A549 (cell line): ENCODE data around the gene IGFBP4. TPM values are rescaled to one million over a fixed set of nuclear protein-coding genes. Genes with fewer than 3 reads are reported as not detected.

Experiments used
- ATAC-seq, 2 experiments: fragments of 200-7000 bp in 1 of 2; fragments of >200 bp in 1 of 2; cut with Nextera tagmentation in 1 of 2; cut with Tn5 transposase in 1 of 2; 3 replicates each; pipeline versions ENCODE4 v1.8.0 to v1.9.1; 2018 to 2020; ENCODE audit warnings: mild to moderate bottlenecking in 1 of 2, moderate library complexity in 1 of 2
- CTCF ChIA-PET: fragments of 300-600 bp; sonication (Branson Sonifier 250); formaldehyde crosslinking; extraction: SDS; loops from one replicate; lab custom pipeline; 2021; ENCODE audit warnings: antibody characterized with exemption, inconsistent platforms; lab: Yijun Ruan, JAX
- POLR2A ChIA-PET: fragments of 350-600 bp; formaldehyde crosslinking; extraction: SDS; loops from one replicate; lab custom pipeline; 2021; ENCODE audit warnings: antibody characterized with exemption, inconsistent platforms; lab: Yijun Ruan, JAX
- DNase-seq, 2 experiments: peaks; one replicate each; pipeline versions ENCODE4 v3.0.0 to v3.0.0-alpha.2; 2011 to 2016; ENCODE audit warnings: low read depth in 1 of 2, low spot score in 1 of 2
- FAIRE-seq: peaks from 2 replicates; lab custom pipeline; 2011; peaks lifted over from hg19 to GRCh38; lab: Jason Lieb, UNC
- H3K27ac ChIP-seq, 2 experiments: fragments of >200 bp; sonication (Bioruptor Twin); formaldehyde crosslinking; 3 replicates each; pipeline ENCODE4 v1.5.1; 2016 to 2017
- H3K4me1 ChIP-seq: fragments of >200 bp; sonication (Bioruptor Twin); formaldehyde crosslinking; 3 replicates; pipeline ENCODE4 v1.6.1; 2016
- H3K4me2 ChIP-seq: fragments of >200 bp; sonication (Bioruptor Twin); formaldehyde crosslinking; 3 replicates; pipeline ENCODE4 v1.6.1; 2016
- H3K4me3 ChIP-seq: fragments of >200 bp; sonication (Bioruptor Twin); formaldehyde crosslinking; 3 replicates; pipeline ENCODE4 v1.5.1; 2016
- H3K9me3 ChIP-seq: fragments of >200 bp; sonication (Bioruptor Twin); formaldehyde crosslinking; 3 replicates; pipeline ENCODE4 v1.6.1; 2016
- BHLHE40 ChIP-seq: IDR thresholded peaks from 2 replicates; pipeline ENCODE4 v1.6.1; 2012; ENCODE audit warnings: low read depth, low read length, inconsistent platforms
- CEBPB ChIP-seq, 2 experiments: fragments of >200 bp in 1 of 2; sonication (Bioruptor Twin) in 1 of 2; formaldehyde crosslinking in 1 of 2; IDR thresholded peaks; 2 replicates each; pipeline ENCODE4 v1.6.1; 2012 to 2016
- E2F6 ChIP-seq: IDR thresholded peaks from 2 replicates; pipeline ENCODE4 v1.6.1; 2012; ENCODE audit warnings: low read depth, borderline replicate concordance
- EHMT2 ChIP-seq: fragments of 200-600 bp; sonication (generic); IDR thresholded peaks from 2 replicates; pipeline ENCODE4 v1.6.1; 2016; ENCODE audit warnings: antibody characterized with exemption, low read depth, mild to moderate bottlenecking, moderate library complexity
- ESRRA ChIP-seq: fragments of 150-350 bp; IDR thresholded peaks from 2 replicates; pipeline ENCODE4 v1.6.1; 2014; ENCODE audit warnings: mild to moderate bottlenecking, low read length, borderline replicate concordance
- FOSL2 ChIP-seq, 2 experiments: fragments of 450-650 bp in 1 of 2; fragments of >200 bp in 1 of 2; sonication (Bioruptor Twin) in 1 of 2; formaldehyde crosslinking; IDR thresholded peaks; 2 replicates each; pipeline versions ENCODE4 v1.5.0 to v1.6.1; 2016 to 2020; ENCODE audit warnings: mild to moderate bottlenecking in 1 of 2, moderate library complexity in 1 of 2
- GATA3 ChIP-seq: IDR thresholded peaks from 2 replicates; pipeline ENCODE4 v1.6.1; 2012; ENCODE audit warnings: borderline replicate concordance
- HOXA7 ChIP-seq: fragments of 250-450 bp; sonication (Bioruptor Pico); IDR thresholded peaks from 2 replicates; pipeline ENCODE4 v1.5.0; 2020; ENCODE audit warnings: mild to moderate bottlenecking, moderate library complexity
- HOXB5 ChIP-seq: fragments of 250-450 bp; sonication (Bioruptor Pico); IDR thresholded peaks from 2 replicates; pipeline ENCODE4 v1.5.0; 2020; ENCODE audit warnings: mild to moderate bottlenecking, moderate library complexity
- JUN ChIP-seq, 2 experiments: fragments of >200 bp; sonication (Bioruptor Twin); formaldehyde crosslinking; IDR thresholded peaks; 2 replicates in 1 of 2; 3 replicates in 1 of 2; pipeline ENCODE4 v1.6.1; 2016 to 2017
- KDM5A ChIP-seq: fragments of 200-600 bp; sonication (generic); IDR thresholded peaks from 2 replicates; pipeline ENCODE4 v1.6.1; 2016; ENCODE audit warnings: antibody characterized with exemption, mild to moderate bottlenecking
- MAFK ChIP-seq: fragments of 450-650 bp; IDR thresholded peaks from 2 replicates; pipeline ENCODE4 v1.6.1; 2014; ENCODE audit not compliant: partially characterized antibody
- MAX ChIP-seq: IDR thresholded peaks from 2 replicates; pipeline ENCODE4 v1.6.1; 2012
- MAZ ChIP-seq: fragments of 150-350 bp; IDR thresholded peaks from 2 replicates; pipeline ENCODE4 v1.6.1; 2014; ENCODE audit warnings: antibody characterized with exemption, low read depth, low read length, borderline replicate concordance
- MYC ChIP-seq: IDR thresholded peaks from 2 replicates; pipeline ENCODE4 v1.6.1; 2012; ENCODE audit warnings: mild to moderate bottlenecking, inconsistent platforms, low read length, improper control_type of control experiment, borderline replicate concordance
- NFE2L2 ChIP-seq: fragments of 150-350 bp; conservative IDR thresholded peaks from 2 replicates; pipeline ENCODE4 v1.6.1; 2014; ENCODE audit warnings: low read length
- NR3C1 ChIP-seq: fragments of >200 bp; sonication (Bioruptor Twin); formaldehyde crosslinking; IDR thresholded peaks from 3 replicates; pipeline ENCODE4 v1.6.1; 2017
- RAD21 ChIP-seq, 2 experiments: fragments of >200 bp in 1 of 2; sonication (Bioruptor Twin) in 1 of 2; formaldehyde crosslinking in 1 of 2; IDR thresholded peaks in 1 of 2; conservative IDR thresholded peaks in 1 of 2; 2 replicates in 1 of 2; 3 replicates in 1 of 2; pipeline ENCODE4 v1.6.1; 2012 to 2018; ENCODE audit warnings: inconsistent platforms in 1 of 2
- RARB ChIP-seq: fragments of 250-450 bp; sonication (Bioruptor Pico); IDR thresholded peaks from 2 replicates; pipeline ENCODE4 v1.8.0; 2021; ENCODE audit warnings: mild to moderate bottlenecking, moderate library complexity
- RCOR1 ChIP-seq: fragments of 150-350 bp; IDR thresholded peaks from 2 replicates; pipeline ENCODE4 v1.6.1; 2014; ENCODE audit warnings: antibody characterized with exemption, low read length, low read depth
- RFX5 ChIP-seq: fragments of 450-650 bp; IDR thresholded peaks from 2 replicates; pipeline ENCODE4 v1.7.1; 2014; ENCODE audit warnings: antibody characterized with exemption, mild to moderate bottlenecking, moderate library complexity
- RNF2 ChIP-seq: fragments of 200-600 bp; sonication (generic); IDR thresholded peaks from 2 replicates; pipeline ENCODE4 v1.6.1; 2016; ENCODE audit warnings: low read depth, mild to moderate bottlenecking, antibody characterized with exemption, moderate library complexity, borderline replicate concordance
- SMC3 ChIP-seq: fragments of >200 bp; sonication (Bioruptor Twin); formaldehyde crosslinking; IDR thresholded peaks from 3 replicates; pipeline ENCODE4 v1.6.1; 2018; ENCODE audit warnings: inconsistent platforms
- TFCP2L1 ChIP-seq: fragments of 250-450 bp; sonication (Bioruptor Pico); IDR thresholded peaks from 2 replicates; pipeline ENCODE4 v1.5.0; 2021; ENCODE audit warnings: mild to moderate bottlenecking
- USF2 ChIP-seq: fragments of 450-650 bp; IDR thresholded peaks from 2 replicates; pipeline ENCODE4 v1.6.1; 2014; ENCODE audit warnings: antibody characterized with exemption
- ZNF302 ChIP-seq: fragments of 250-450 bp; sonication (Bioruptor Pico); IDR thresholded peaks from 2 replicates; pipeline ENCODE4 v1.9.0; 2021; ENCODE audit warnings: inconsistent platforms, mild to moderate bottlenecking, moderate library complexity
- WGBS: methylation state at CpG from one replicate; pipeline ENCODE4 v1.1.6; 2017; ENCODE audit errors: missing lambda C conversion rate; 5-methylcytosine and 5-hydroxymethylcytosine counted together
- polyA plus RNA-seq, 4 experiments: library from polyadenylated mRNA; depleted of rRNA in 3 of 4; stranded (reverse); fragments of >200 nt; fragmentation: RNase III in 1 of 4; extraction: RNeasy Plus Mini Kit Qiagen cat#74134 plus additional on column Dnase treatment in 1 of 4; gene quantifications; 2 replicates in 3 of 4; 3 replicates in 1 of 4; pipeline ENCODE4 v1.2.3, GENCODE V29; 2011 to 2017

The IGFBP4 gene
- polyA plus RNA-seq, 2 of the 4 experiments (the other 2 are of a cell fraction), result 1,080 to 1,829 TPM

GRCh38 chr17:40447148-40447644 is 3.9 kb downstream of the IGFBP4 start:
- ChIA-PET CTCF (interaction anchor here (0.7 to 37.5 kb wide), 15 partner anchors 6 to 157 kb away, joined by 3 to 822 read pairs (median 7); partner anchors contain the start of gene IGFBP4), POLR2A (interaction anchor here (0.8 to 1.9 kb wide), 8 partner anchors 8 to 1241 kb away, joined by 3 to 7 read pairs (median 4); partner anchors contain the start of gene EIF1)
- DNase-seq, result no peak
- peak overlapping the region; percentile 98 for H3K27ac ChIP-seq
- no peaks in the 10 kb centered on the region for H3K9me3 ChIP-seq
- peak overlapping the region; percentile 78 for H3K4me3 ChIP-seq
- peak overlapping the region; percentile 91 for H3K4me2 ChIP-seq
- TF ChIP-seq TFCP2L1 (CRISPR knock-in tag), result 0 out of 2 replicates have a peak, but pooled peaks have one; percentile 4
- peak; percentile 48; the same call in 1 of the 2 replicates for TF ChIP-seq MAX
- no peak for TF ChIP-seq ZNF302 (CRISPR knock-in tag)
- TF ChIP-seq MAFK, result peak; percentile 87
- no peak for TF ChIP-seq HOXA7
- TF ChIP-seq FOSL2 (IDR thresholded peaks at IDR 0.05), result no peak
- no peak for TF ChIP-seq FOSL2 (CRISPR knock-in tag; IDR thresholded peaks at IDR 0.05)
- no peak for TF ChIP-seq USF2
- 0 out of 2 replicates have a peak, but pooled peaks have one; percentile 4 for TF ChIP-seq GATA3
- TF ChIP-seq RCOR1, result no peak
- 0 out of 2 replicates have a peak, but pooled peaks have one; percentile 23 for TF ChIP-seq E2F6
- no peak for TF ChIP-seq EHMT2
- no peak for TF ChIP-seq HOXB5 (CRISPR knock-in tag)
- TF ChIP-seq RAD21 (conservative IDR thresholded peaks at IDR 0.05 in 1 of 2, IDR thresholded peaks at IDR 0.05 in 1 of 2), result no peak
- no peak for ATAC-seq
- FAIRE-seq, result no peak
- WGBS, result 7% methylated on average over 8 of the region's 8 CpGs
- H3K4me1 ChIP-seq, result peaks cover 58% of the 10 kb centered on the region

GRCh38 chr17:40447806-40448205 is 4.6 kb downstream of the IGFBP4 start:
- ChIA-PET POLR2A (interaction anchor here (0.8 to 1.9 kb wide), 7 partner anchors 8 to 1241 kb away, joined by 3 to 7 read pairs (median 3); partner anchors contain the start of gene EIF1), CTCF (interaction anchor here (0.6 to 37.5 kb wide), 17 partner anchors 7 to 158 kb away, joined by 3 to 822 read pairs (median 5); partner anchors contain the start of gene IGFBP4)
- no peak for DNase-seq
- Histone ChIP-seq H3K4me1 (peaks cover 59% of the 10 kb centered on the region), H3K27ac (peak overlapping the region; percentile 98), H3K4me3 (peak overlapping the region; percentile 78), H3K4me2 (peak overlapping the region; percentile 91), H3K9me3 (no peaks in the 10 kb centered on the region)
- FAIRE-seq, result no peak
- 24% methylated on average over 4 of the region's 4 CpGs for WGBS
- no peak for ATAC-seq
- TF ChIP-seq JUN (IDR thresholded peaks at IDR 0.05) (peak in 1 of 2 experiments; percentile 25; a peak in 1 of 5 replicates), MAZ (no peak)

- no peak for FAIRE-seq
- POLR2A ChIA-PET, result interaction anchor here (0.8 to 1.9 kb wide), 7 partner anchors 10 to 1240 kb away, joined by 3 to 7 read pairs (median 3); partner anchors contain the start of gene EIF1
- WGBS, result 6% methylated on average over 8 of the region's 8 CpGs
- H3K27ac ChIP-seq, result peak overlapping the region; percentile 98
- no peaks in the 10 kb centered on the region for H3K9me3 ChIP-seq
- CTCF ChIA-PET, result interaction anchor here (0.7 to 37.5 kb wide), 19 partner anchors 7 to 158 kb away, joined by 3 to 822 read pairs (median 5); partner anchors contain the start of genes IGFBP4 and TNS4
- H3K4me2 ChIP-seq, result peak overlapping the region; percentile 91
- TF ChIP-seq KDM5A (no peak), CEBPB (IDR thresholded peaks at IDR 0.05) (no peak), BHLHE40 (no peak), NR3C1 (no peak), SMC3 (no peak), RARB (CRISPR knock-in tag) (no peak), RNF2 (no peak), RAD21 (conservative IDR thresholded peaks at IDR 0.05 in 1 of 2, IDR thresholded peaks at IDR 0.05 in 1 of 2) (no peak), MYC (no peak), RCOR1 (no peak), NFE2L2 (no peak), ESRRA (no peak), RFX5 (no peak)
- TF ChIP-seq, all 56 proteins: peak for 0
- peak overlapping the region; percentile 78 for H3K4me3 ChIP-seq
- peak; percentile 1 to 2; a peak in 5 of 6 replicates for ATAC-seq
- DNase-seq, result no peak
- peaks cover 63% of the 10 kb centered on the region for H3K4me1 ChIP-seq
Observed at GRCh38 chr17:40448213-40448638, 5.0 kb downstream of the IGFBP4 start.
